SK-N-SH (cell line): Measurements from ENCODE around the gene RXFP3. TPM values are rescaled to one million over a fixed set of nuclear protein-coding genes. Genes with fewer than 3 reads are reported as not detected.

Source experiments
- CTCF ChIA-PET: fragments of 300-600, 350-600 bp; formaldehyde crosslinking; extraction: SDS; loops from one replicate; lab custom pipeline; 2021; lab: Yijun Ruan, JAX
- POLR2A ChIA-PET: fragments of 350-600 bp; sonication (Branson Sonifier 250); formaldehyde crosslinking; extraction: SDS; loops from one replicate; lab custom pipeline; 2020; ENCODE audit warnings: antibody characterized with exemption, inconsistent platforms; lab: Yijun Ruan, JAX
- DNase-seq: peaks from one replicate; pipeline ENCODE4 v3.0.0; 2012
- H2AFZ ChIP-seq: fragments of 200-600 bp; sonication (generic); 2 replicates; pipeline ENCODE4 v1.8.1; 2016; ENCODE audit warnings: antibody characterized with exemption, mild to moderate bottlenecking, low read depth
- H3F3A ChIP-seq: fragments of 200-600 bp; sonication (generic); replicated peaks from 2 replicates; pipeline ENCODE3; 2016; ENCODE audit warnings: antibody characterized with exemption, mild to moderate bottlenecking; ENCODE audit not compliant: insufficient read depth
- H3K27ac ChIP-seq, 2 experiments: fragments of 200-500 bp in 1 of 2; fragments of 200-600 bp in 1 of 2; sonication (Bioruptor generic) in 1 of 2; sonication (generic), shearing (Covaris generic) in 1 of 2; 2 replicates each; pipeline versions ENCODE4 v1.5.1 to v1.6.1; 2014 to 2016; ENCODE audit warnings: low read depth in 2 of 2, inconsistent platforms in 1 of 2, low read length in 1 of 2, mild to moderate bottlenecking in 1 of 2, mixed read lengths in 1 of 2
- H3K27me3 ChIP-seq: fragments of 200-600 bp; sonication (generic), shearing (Covaris generic); 2 replicates; pipeline ENCODE4 v1.6.1; 2016; ENCODE audit warnings: mixed run types; ENCODE audit not compliant: insufficient read depth
- H3K36me3 ChIP-seq, 2 experiments: fragments of 200-500 bp in 1 of 2; fragments of 200-600 bp in 1 of 2; sonication (Bioruptor generic) in 1 of 2; sonication (generic) in 1 of 2; replicated peaks in 1 of 2; 2 replicates each; pipeline versions ENCODE3 to v1.5.1; 2014 to 2016; ENCODE audit warnings: low read length in 1 of 2, mild to moderate bottlenecking in 1 of 2; ENCODE audit not compliant: insufficient read depth in 2 of 2, control insufficient read depth in 1 of 2
- H3K4me1 ChIP-seq, 2 experiments: fragments of 200-500 bp in 1 of 2; fragments of 200-600 bp in 1 of 2; sonication (Bioruptor generic) in 1 of 2; sonication (generic), shearing (Covaris generic) in 1 of 2; 2 replicates each; pipeline versions ENCODE4 v1.5.1 to v1.6.1; 2014 to 2016; ENCODE audit warnings: low read depth in 1 of 2, low read length in 1 of 2, mixed run types in 1 of 2; ENCODE audit not compliant: insufficient read depth in 2 of 2, control insufficient read depth in 1 of 2
- H3K4me2 ChIP-seq: fragments of 200-600 bp; sonication (generic), shearing (Covaris generic); 2 replicates; pipeline ENCODE4 v1.6.1; 2017; ENCODE audit warnings: mixed run types
- H3K4me3 ChIP-seq, 2 experiments: fragments of 200-500 bp in 1 of 2; fragments of 200-600 bp in 1 of 2; sonication (Bioruptor generic) in 1 of 2; sonication (generic), shearing (Covaris generic) in 1 of 2; 2 replicates each; pipeline versions ENCODE4 v1.5.1 to v1.8.1; 2014 to 2016; ENCODE audit warnings: low read depth in 2 of 2, inconsistent platforms in 1 of 2, low read length in 1 of 2, mild to moderate bottlenecking in 1 of 2, mixed read lengths in 1 of 2, moderate library complexity in 1 of 2
- H3K79me2 ChIP-seq: fragments of 200-600 bp; sonication (generic); 2 replicates; pipeline ENCODE4 v1.8.1; 2017; ENCODE audit warnings: mild to moderate bottlenecking; ENCODE audit not compliant: insufficient read depth
- H3K9ac ChIP-seq: fragments of 200-600 bp; sonication (generic); 2 replicates; pipeline ENCODE4 v1.6.1; 2017; ENCODE audit warnings: mixed run types
- H3K9me2 ChIP-seq: fragments of 200-600 bp; sonication (generic); 2 replicates; pipeline ENCODE4 v1.6.1; 2017; ENCODE audit warnings: mixed run types
- H3K9me3 ChIP-seq: fragments of 200-600 bp; sonication (generic); 2 replicates; pipeline ENCODE4 v1.6.1; 2017; ENCODE audit warnings: mixed run types, mild to moderate bottlenecking, moderate library complexity
- H4K20me1 ChIP-seq: fragments of 200-600 bp; sonication (generic); 2 replicates; pipeline ENCODE4 v1.6.1; 2017; ENCODE audit warnings: mild to moderate bottlenecking, mixed run types; ENCODE audit not compliant: insufficient read depth
- CTCF ChIP-seq: fragments of 200-600 bp; sonication (generic); IDR thresholded peaks from 2 replicates; pipeline ENCODE4 v1.6.1; 2017; ENCODE audit warnings: antibody characterized with exemption, mild to moderate bottlenecking, moderate library complexity
- ELF1 ChIP-seq: IDR thresholded peaks from 2 replicates; pipeline ENCODE4 v1.4.0; 2012
- EP300 ChIP-seq, 2 experiments: IDR thresholded peaks; 2 replicates each; pipeline versions ENCODE4 v1.4.0 to v1.6.1; 2012; ENCODE audit warnings: borderline replicate concordance in 1 of 2, low read depth in 1 of 2, low read length in 1 of 2
- EZH2phosphoT487 ChIP-seq: fragments of 200-600 bp; sonication (generic); IDR thresholded peaks from 2 replicates; pipeline ENCODE4 v1.6.1; 2017; ENCODE audit warnings: low read depth, mixed run types, mild to moderate bottlenecking, antibody characterized with exemption, moderate library complexity, borderline replicate concordance
- FOXJ3 ChIP-seq: sonication (generic); formaldehyde crosslinking; IDR thresholded peaks from 2 replicates; pipeline ENCODE4 v1.5.1; 2020; ENCODE audit warnings: mild to moderate bottlenecking, missing genetic modification reagents
- FOXM1 ChIP-seq: IDR thresholded peaks from 2 replicates; pipeline ENCODE4 v1.4.0; 2012; ENCODE audit warnings: low read depth, mild to moderate bottlenecking
- GABPA ChIP-seq: IDR thresholded peaks from 2 replicates; pipeline ENCODE4 v1.4.0; 2012; ENCODE audit warnings: low read depth, mild to moderate bottlenecking
- MAX ChIP-seq: IDR thresholded peaks from 2 replicates; pipeline ENCODE4 v1.4.0; 2012; ENCODE audit warnings: low read depth
- MEF2A ChIP-seq: IDR thresholded peaks from 2 replicates; pipeline ENCODE4 v1.4.0; 2012; ENCODE audit warnings: low read depth, borderline replicate concordance
- MXI1 ChIP-seq: IDR thresholded peaks from 2 replicates; pipeline ENCODE4 v1.6.1; 2012; ENCODE audit warnings: mild to moderate bottlenecking, low read depth, low read length, improper control_type of control experiment
- PBX3 ChIP-seq: IDR thresholded peaks from 2 replicates; pipeline ENCODE4; 2012
- POLR2AphosphoS5 ChIP-seq: IDR thresholded peaks from 2 replicates; pipeline ENCODE4 v1.6.1; 2012; ENCODE audit warnings: low read depth, low read length
- RAD21 ChIP-seq: IDR thresholded peaks from 2 replicates; pipeline ENCODE4 v1.6.1; 2012; ENCODE audit warnings: mild to moderate bottlenecking, low read length
- RCOR1 ChIP-seq: fragments of 150-350 bp; IDR thresholded peaks from 2 replicates; pipeline ENCODE4 v1.6.1; 2017; ENCODE audit warnings: antibody characterized with exemption, low read length
- RXRA ChIP-seq: IDR thresholded peaks from 2 replicates; pipeline ENCODE4 v1.4.0; 2012; ENCODE audit warnings: low read depth, mild to moderate bottlenecking, borderline replicate concordance
- SIN3A ChIP-seq: IDR thresholded peaks from 2 replicates; pipeline ENCODE4 v1.6.1; 2012; ENCODE audit warnings: low read depth, mild to moderate bottlenecking, low read length, moderate library complexity, borderline replicate concordance
- TEAD4 ChIP-seq: IDR thresholded peaks from 2 replicates; pipeline ENCODE4 v1.4.0; 2012; ENCODE audit warnings: mild to moderate bottlenecking, borderline replicate concordance; ENCODE audit not compliant: insufficient read depth
- USF2 ChIP-seq: fragments of 150-350 bp; IDR thresholded peaks from 2 replicates; pipeline ENCODE4 v1.6.1; 2017; ENCODE audit warnings: antibody characterized with exemption, low read length, low read depth, borderline replicate concordance
- WGBS: methylation state at CpG from one replicate; pipeline ENCODE4 v1.1.6; 2017; ENCODE audit warnings: low lambda C conversion rate; 5-methylcytosine and 5-hydroxymethylcytosine counted together
- polyA plus RNA-seq, 3 experiments: library from polyadenylated mRNA; depleted of rRNA; stranded (reverse); fragments of >200 nt; gene quantifications; 2 replicates each; pipeline ENCODE4 v1.2.3, GENCODE V29; 2012

RXFP3 gene
- polyA plus RNA-seq, 1 of the 3 experiments (the other 2 are of a cell fraction): not detected

- CTCF ChIA-PET: interaction anchor here (2.5 kb wide), 1 partner anchor 504 kb away, joined by 8 read pairs; no protein-coding TSS in a partner anchor
- no peaks in the 10 kb centered on the region for H3K79me2 ChIP-seq
- TF ChIP-seq FOXJ3 (CRISPR knock-in tag): no peak
- no peak for TF ChIP-seq RXRA
- no peak for TF ChIP-seq TEAD4
- no peak for TF ChIP-seq MAX
- no peak for TF ChIP-seq MXI1
- no peak for TF ChIP-seq EZH2phosphoT487
- TF ChIP-seq CTCF: no peak
- no peak for TF ChIP-seq ELF1
- no peak for TF ChIP-seq MEF2A
- no peak for DNase-seq
- H3K9ac ChIP-seq: no peak overlapping the region
- no peak overlapping the region for H3K27ac ChIP-seq
- peaks cover 53% of the 10 kb centered on the region for H3K27me3 ChIP-seq
- WGBS: 58% methylated on average over 8 of the region's 8 CpGs
- H2AFZ ChIP-seq: no peak overlapping the region
- H3K36me3 ChIP-seq: no peaks in the 10 kb centered on the region
- peaks cover 0 to 6% of the 10 kb centered on the region in 2 experiments; a peak in 1 of 4 replicates for H3K4me1 ChIP-seq
- H3K4me2 ChIP-seq: no peak overlapping the region
- POLR2A ChIA-PET: no interaction called here
- H3K9me2 ChIP-seq: no peaks in the 10 kb centered on the region
- no peak overlapping the region for H3K4me3 ChIP-seq
- H3F3A ChIP-seq: no peaks in the 10 kb centered on the region
- 0 out of 2 replicates have a peak, but pooled peaks cover 4% of the 10 kb centered on the region for H4K20me1 ChIP-seq
- H3K9me3 ChIP-seq: no peaks in the 10 kb centered on the region
Measured at GRCh38 chr5:33939556-33940262, 3.5 kb downstream of the RXFP3 start.

GRCh38 chr5:33941090-33941489, 4.9 kb downstream of the RXFP3 start:
- CTCF ChIA-PET: interaction anchor here (1.2 kb wide), 1 partner anchor 29 kb away, joined by 3 read pairs; no protein-coding TSS in a partner anchor
- Histone ChIP-seq H3K27ac (no peak overlapping the region), H3K9ac (no peak overlapping the region), H3K4me2 (no peak overlapping the region), H3F3A (no peaks in the 10 kb centered on the region), H3K36me3 (no peaks in the 10 kb centered on the region), H2AFZ (no peak overlapping the region), H4K20me1 (no peaks in the 10 kb centered on the region), H3K27me3 (peaks cover 53% of the 10 kb centered on the region), H3K79me2 (no peaks in the 10 kb centered on the region), H3K4me1 (peaks cover 0 to 5% of the 10 kb centered on the region in 2 experiments; a peak in 1 of 4 replicates), H3K4me3 (no peak overlapping the region), H3K9me3 (no peaks in the 10 kb centered on the region), H3K9me2 (no peaks in the 10 kb centered on the region)
- TF ChIP-seq RAD21: no peak
- no peak for TF ChIP-seq SIN3A
- TF ChIP-seq FOXJ3 (CRISPR knock-in tag): no peak
- TF ChIP-seq MEF2A: no peak
- no peak for TF ChIP-seq MXI1
- TF ChIP-seq TEAD4: no peak
- TF ChIP-seq RCOR1: no peak
- no peak for TF ChIP-seq EZH2phosphoT487
- TF ChIP-seq RXRA: no peak
- TF ChIP-seq CTCF: no peak
- TF ChIP-seq POLR2AphosphoS5: no peak
- no peak for TF ChIP-seq GABPA
- TF ChIP-seq USF2: no peak
- no peak for TF ChIP-seq EP300 (IDR thresholded peaks at IDR 0.05; ENCODE audit: borderline replicate concordance in 1 of 2, low read depth in 1 of 2, low read length in 1 of 2)
- no peak for TF ChIP-seq MAX
- no peak for TF ChIP-seq FOXM1
- no peak for TF ChIP-seq PBX3
- WGBS: 70% methylated on average over 5 of the region's 5 CpGs
- POLR2A ChIA-PET: no interaction called here
- DNase-seq: no peak
